HEK293 (cell line): Measurements from ENCODE around the gene GTPBP6.

Experiments used
- CTCF ChIP-seq: fragments of 450-650 bp; formaldehyde crosslinking; IDR thresholded peaks from 2 replicates; pipeline ENCODE4 v1.5.1; 2016; ENCODE audit warnings: missing biosample characterization, missing genetic modification characterization
- FEZF1 ChIP-seq: fragments of 450-650 bp; formaldehyde crosslinking; IDR thresholded peaks from 2 replicates; pipeline ENCODE4 v1.5.1; 2016; ENCODE audit warnings: missing biosample characterization, missing genetic modification characterization
- PATZ1 ChIP-seq: fragments of 450-650 bp; formaldehyde crosslinking; IDR thresholded peaks from 2 replicates; pipeline ENCODE4 v1.5.1; 2016; ENCODE audit warnings: missing biosample characterization, missing genetic modification characterization
- ZBTB7A ChIP-seq: fragments of 450-650 bp; formaldehyde crosslinking; IDR thresholded peaks from 2 replicates; pipeline ENCODE4 v1.5.1; 2016; ENCODE audit warnings: low read depth, missing biosample characterization, missing genetic modification characterization
- ZNF140 ChIP-seq: fragments of 450-650 bp; formaldehyde crosslinking; IDR thresholded peaks from 2 replicates; pipeline ENCODE4 v1.5.1; 2016; ENCODE audit warnings: missing biosample characterization, missing genetic modification characterization
- ZNF274 ChIP-seq, 2 experiments: fragments of 200-500 bp in 1 of 2; fragments of 450-650 bp in 1 of 2; sonication (Bioruptor generic) in 1 of 2; formaldehyde crosslinking in 1 of 2; IDR thresholded peaks; 2 replicates each; pipeline versions ENCODE4 v1.5.1 to v1.6.1; 2014 to 2016; ENCODE audit warnings: borderline replicate concordance in 1 of 2, inconsistent platforms in 1 of 2, low read length in 1 of 2, missing biosample characterization in 1 of 2, missing genetic modification characterization in 1 of 2
- ZNF311 ChIP-seq: fragments of 450-650 bp; formaldehyde crosslinking; IDR thresholded peaks from 2 replicates; pipeline ENCODE4 v1.5.1; 2017; ENCODE audit warnings: missing biosample characterization, missing genetic modification characterization, borderline replicate concordance
- ZNF335 ChIP-seq: fragments of 450-650 bp; formaldehyde crosslinking; conservative IDR thresholded peaks from 2 replicates; pipeline ENCODE4 v1.5.1; 2016; ENCODE audit warnings: missing biosample characterization, missing genetic modification characterization
- ZNF513 ChIP-seq: fragments of 450-650 bp; IDR thresholded peaks from 2 replicates; pipeline ENCODE4 v1.5.1; 2018; ENCODE audit warnings: missing biosample characterization, missing genetic modification characterization

GRCh38 chrX:295136-295535 lies 23.5 kb downstream of the GTPBP6 start:
- TF ChIP-seq ZNF513 (no peak), PATZ1 (tag by site-specific recombination) (no peak), CTCF (tag by site-specific recombination) (no peak), FEZF1 (tag by site-specific recombination) (no peak), ZNF311 (tag by site-specific recombination) (no peak), ZBTB7A (no peak), ZNF335 (tag by site-specific recombination) (no peak), ZNF140 (tag by site-specific recombination) (no peak), ZNF274 (IDR thresholded peaks at IDR 0.05; ENCODE audit: low read length) (no peak), ZNF274 (tag by site-specific recombination; IDR thresholded peaks at IDR 0.05; ENCODE audit: borderline replicate concordance) (no peak)
